ENCODE data around the gene SEMA3G. TPM values are rescaled to one million over a fixed set of nuclear protein-coding genes. Genes with fewer than 3 reads are reported as not detected.

Gene SEMA3G
- total RNA-seq, 4 donors from 2014 or later = 3.7 to 18.6 (median 11.5) TPM

DNA sequence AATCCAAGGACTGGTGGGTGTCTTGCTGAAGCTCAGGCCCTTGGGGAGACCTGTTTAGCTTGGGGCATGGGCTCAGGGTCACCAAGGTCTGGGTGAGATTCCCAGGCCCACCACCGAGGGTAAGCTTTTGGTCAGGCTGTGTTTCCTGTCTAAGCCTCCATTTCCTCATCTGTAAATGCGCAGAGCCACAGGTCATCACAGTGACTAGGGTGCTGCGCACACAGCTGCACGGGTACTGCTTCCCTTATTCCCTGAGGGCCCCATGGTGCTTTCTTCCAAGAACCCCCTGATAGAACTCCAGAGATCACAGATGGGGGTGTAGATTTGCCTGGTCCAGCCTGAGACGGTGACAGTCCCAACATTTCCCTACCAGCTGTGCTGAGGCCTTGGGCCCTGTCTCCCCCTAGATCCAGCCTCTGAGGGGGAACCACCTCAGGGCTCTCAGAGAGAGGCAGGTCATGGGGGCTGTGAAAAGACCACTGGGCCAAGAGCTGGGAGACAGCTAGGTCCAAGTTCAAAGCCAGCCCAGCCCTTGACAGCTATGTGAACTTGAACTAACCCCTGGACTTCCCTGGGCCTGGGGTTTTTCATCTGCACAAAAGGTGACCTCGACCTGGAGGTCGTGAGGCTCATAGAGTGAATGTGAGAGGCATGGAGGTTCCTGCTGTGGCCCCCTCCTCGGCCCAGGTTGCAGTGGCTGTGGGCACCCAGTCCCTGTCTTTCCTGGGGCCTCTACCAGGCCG is 60.7 kb downstream of the SEMA3G start:
- Histone ChIP-seq H3K4me1 (no peaks in the 10 kb centered on the region), H3K27me3 (no peaks in the 10 kb centered on the region), H3K9me3 (no peaks in the 10 kb centered on the region), H3K27ac (no peak overlapping the region), H3K36me3 (no peaks in the 10 kb centered on the region), H3K4me3 (replicated peaks in 1 of 3) (no peak overlapping the region)
- intact Hi-C loops (cut with DNase I) = no loop called here
- DNase-seq = no peak
- TF ChIP-seq POLR2A (IDR thresholded peaks at IDR 0.05) = no peak
- TF ChIP-seq, protein P1, sequence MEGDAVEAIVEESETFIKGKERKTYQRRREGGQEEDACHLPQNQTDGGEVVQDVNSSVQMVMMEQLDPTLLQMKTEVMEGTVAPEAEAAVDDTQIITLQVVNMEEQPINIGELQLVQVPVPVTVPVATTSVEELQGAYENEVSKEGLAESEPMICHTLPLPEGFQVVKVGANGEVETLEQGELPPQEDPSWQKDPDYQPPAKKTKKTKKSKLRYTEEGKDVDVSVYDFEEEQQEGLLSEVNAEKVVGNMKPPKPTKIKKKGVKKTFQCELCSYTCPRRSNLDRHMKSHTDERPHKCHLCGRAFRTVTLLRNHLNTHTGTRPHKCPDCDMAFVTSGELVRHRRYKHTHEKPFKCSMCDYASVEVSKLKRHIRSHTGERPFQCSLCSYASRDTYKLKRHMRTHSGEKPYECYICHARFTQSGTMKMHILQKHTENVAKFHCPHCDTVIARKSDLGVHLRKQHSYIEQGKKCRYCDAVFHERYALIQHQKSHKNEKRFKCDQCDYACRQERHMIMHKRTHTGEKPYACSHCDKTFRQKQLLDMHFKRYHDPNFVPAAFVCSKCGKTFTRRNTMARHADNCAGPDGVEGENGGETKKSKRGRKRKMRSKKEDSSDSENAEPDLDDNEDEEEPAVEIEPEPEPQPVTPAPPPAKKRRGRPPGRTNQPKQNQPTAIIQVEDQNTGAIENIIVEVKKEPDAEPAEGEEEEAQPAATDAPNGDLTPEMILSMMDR (IDR thresholded peaks at IDR 0.05) = no peak
- 89 to 91% methylated on average over 7 to 9 of the region's 9 CpGs for WGBS, 2 donors

DNA sequence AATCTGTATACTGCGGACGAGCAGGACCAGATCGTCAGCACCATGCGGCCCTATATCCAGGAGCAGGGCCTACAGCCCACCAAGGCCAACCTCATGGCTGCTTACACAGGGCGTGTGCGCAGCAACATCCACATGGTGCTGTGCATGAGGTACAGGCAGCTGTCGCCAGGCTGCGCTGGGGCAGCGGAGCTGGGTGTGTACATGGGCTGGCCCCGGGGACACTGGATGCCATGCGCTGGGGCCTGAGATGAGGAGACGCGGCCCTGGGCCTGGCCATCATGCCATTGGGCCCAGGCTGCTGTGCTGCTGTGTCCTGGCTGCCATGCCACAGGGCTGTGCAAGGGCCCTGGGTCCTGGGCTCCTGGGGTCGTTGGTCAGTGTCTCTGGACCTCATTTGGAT is 61.5 kb downstream of the SEMA3G start:
- no peaks in the 10 kb centered on the region for H3K36me3 ChIP-seq
- H3K9me3 ChIP-seq = no peaks in the 10 kb centered on the region
- no peaks in the 10 kb centered on the region for H3K4me1 ChIP-seq
- DNase-seq = no peak
- intact Hi-C loops (cut with DNase I) = no loop called here
- WGBS, 2 donors = 93 to 100% methylated on average over 5 of the region's 14 CpGs
- H3K4me3 ChIP-seq (replicated peaks in 1 of 3) = no peak overlapping the region
- H3K27me3 ChIP-seq = no peaks in the 10 kb centered on the region
- TF ChIP-seq POLR2A (IDR thresholded peaks at IDR 0.05) = no peak
- TF ChIP-seq, protein P1 (IDR thresholded peaks at IDR 0.05) = no peak
- no peak overlapping the region for H3K27ac ChIP-seq

Other genes starting within 250 kb of the SEMA3G start
- gene ALAS1, start 246.9 kb downstream of the SEMA3G start, total RNA-seq = 10 to 100 TPM; 27.7 to 51.9 (median 45.9) TPM
- gene TLR9, start 219.5 kb downstream of the SEMA3G start, total RNA-seq = under 1 TPM in 1 of 4 donors, not detected in 3; 0.40 TPM
- gene TWF2, start 205.9 kb downstream of the SEMA3G start, total RNA-seq = 10 to 100 TPM; 28.3 to 61.1 (median 50.4) TPM
- 10 to 100 TPM; 15.8 to 22.8 (median 18.0) TPM for gene PPM1M, start 199.3 kb downstream of the SEMA3G start, total RNA-seq
- gene WDR82, start 166.5 kb downstream of the SEMA3G start, total RNA-seq = 10 to 100 TPM; 66.4 to 76.4 (median 72.2) TPM
- 10 to 100 TPM in 3 of 4 donors, 1 to 10 TPM in 1; 8.9 to 20.3 (median 15.3) TPM for gene GLYCTK, start 157.3 kb downstream of the SEMA3G start, total RNA-seq
- 10 to 100 TPM in 1 of 4 donors, 1 to 10 TPM in 3; 4.6 to 14.2 (median 7.5) TPM for gene DNAH1, start 128.8 kb downstream of the SEMA3G start, total RNA-seq
- 10 to 100 TPM; 66.7 to 78.4 (median 73.8) TPM for gene BAP1, start 35.1 kb downstream of the SEMA3G start, total RNA-seq
- 10 to 100 TPM in 2 of 4 donors, 1 to 10 TPM in 2; 3.6 to 14.5 (median 9.5) TPM for gene PHF7, start 34.4 kb downstream of the SEMA3G start, total RNA-seq
- gene TNNC1, start 8.9 kb upstream of the SEMA3G start, total RNA-seq = 10 to 100 TPM in 3 of 4 donors, 1 to 10 TPM in 1; 4.0 to 43.5 (median 13.9) TPM
- 10 to 100 TPM; 71.8 to 88.2 (median 86.2) TPM for gene NISCH, start 10.5 kb upstream of the SEMA3G start, total RNA-seq
- gene STAB1, start 50.2 kb upstream of the SEMA3G start, total RNA-seq = 100 to 1,000 TPM in 1 of 4 donors, 10 to 100 TPM in 3; 31.8 to 100 (median 67.4) TPM
- 10 to 100 TPM; 40.5 to 55.1 (median 45.0) TPM for gene NT5DC2, start 88.8 kb upstream of the SEMA3G start, total RNA-seq
- 10 to 100 TPM in 2 of 4 donors, 1 to 10 TPM in 2; 4.8 to 34.3 (median 9.4) TPM for gene UQCC5, start 91.5 kb upstream of the SEMA3G start, total RNA-seq
- gene PBRM1, start 240.8 kb upstream of the SEMA3G start, total RNA-seq = 100 to 1,000 TPM; 111 to 165 (median 125) TPM
- 10 to 100 TPM; 39.2 to 68.4 (median 41.7) TPM for gene GNL3, start 240.9 kb upstream of the SEMA3G start, total RNA-seq

Measured in thyroid gland (tissue), 4 donors.